Neural cell (in vitro differentiated cells): Measurements from ENCODE around the gene GABBR2. TPM values are rescaled to one million over a fixed set of nuclear protein-coding genes. Genes with fewer than 3 reads are reported as not detected.

Experiments used
- H2AFZ ChIP-seq: fragments of 200-600, 300-800 bp; sonication (generic), shearing (Covaris generic); 2 replicates; pipeline ENCODE4 v1.6.0; 2014; ENCODE audit warnings: low read depth, mild to moderate bottlenecking, antibody characterized with exemption, low read length, moderate library complexity
- H3F3A ChIP-seq: fragments of 200-600 bp; shearing (Covaris generic); 2 replicates; pipeline ENCODE4 v1.6.1; 2016; ENCODE audit warnings: mild to moderate bottlenecking, moderate library complexity, mixed read lengths, antibody characterized with exemption, low read length; ENCODE audit not compliant: insufficient read depth, poor library complexity, severe bottlenecking
- H3K27ac ChIP-seq: fragments of 200-600, 300-800 bp; sonication (generic), shearing (Covaris generic); 2 replicates; pipeline ENCODE4 v1.5.1; 2014; ENCODE audit warnings: mild to moderate bottlenecking, low read length, moderate library complexity
- H3K27me3 ChIP-seq: fragments of 300-800, 200-600 bp; sonication (generic), shearing (Covaris generic); 2 replicates; pipeline ENCODE4 v1.6.0; 2014; ENCODE audit warnings: mild to moderate bottlenecking, low read depth, low read length, moderate library complexity; ENCODE audit not compliant: insufficient read depth
- H3K36me3 ChIP-seq: fragments of 300-800, 200-600 bp; sonication (generic), shearing (Covaris generic); 2 replicates; pipeline ENCODE4 v1.5.1; 2014; ENCODE audit warnings: mild to moderate bottlenecking, antibody characterized with exemption, low read length, moderate library complexity; ENCODE audit not compliant: insufficient read depth
- H3K4me2 ChIP-seq: fragments of 300-800, 200-600 bp; sonication (generic), shearing (Covaris generic); 2 replicates; pipeline ENCODE4 v1.6.0; 2014; ENCODE audit warnings: mild to moderate bottlenecking, low read length
- H3K4me3 ChIP-seq: fragments of 300-800, 200-600 bp; sonication (generic), shearing (Covaris generic); 2 replicates; pipeline ENCODE4 v1.5.1; 2014; ENCODE audit warnings: mild to moderate bottlenecking, low read length, moderate library complexity
- H3K79me2 ChIP-seq: fragments of 200-600 bp; shearing (Covaris generic); replicated peaks from 2 replicates; pipeline ENCODE4 v1.6.0; 2014; ENCODE audit warnings: mild to moderate bottlenecking, low read length, moderate library complexity; ENCODE audit not compliant: insufficient read depth
- H3K9ac ChIP-seq: fragments of 300-800, 200-600 bp; sonication (generic), shearing (Covaris generic); 2 replicates; pipeline ENCODE4 v1.6.1; 2016; ENCODE audit warnings: mild to moderate bottlenecking, low read length, mixed read lengths
- H3K9me2 ChIP-seq: fragments of 200-600 bp; shearing (Covaris generic); 2 replicates; pipeline ENCODE4 v1.6.1; 2016; ENCODE audit warnings: mild to moderate bottlenecking, low read length, mixed read lengths; ENCODE audit not compliant: insufficient read depth
- H3K9me3 ChIP-seq: fragments of 200-600, 300-800 bp; sonication (generic), shearing (Covaris generic); 2 replicates; pipeline ENCODE4 v1.6.1; 2016; ENCODE audit warnings: mild to moderate bottlenecking, mixed run types, low read length, moderate library complexity, mixed read lengths
- H4K20me1 ChIP-seq: fragments of 200-600 bp; shearing (Covaris generic); 2 replicates; pipeline ENCODE4 v1.6.1; 2016; ENCODE audit warnings: mild to moderate bottlenecking, mixed run types; ENCODE audit not compliant: insufficient read depth
- EP300 ChIP-seq: fragments of 450-650 bp; conservative IDR thresholded peaks from 2 replicates; pipeline ENCODE4 v1.6.1; 2014; ENCODE audit warnings: antibody characterized with exemption, mild to moderate bottlenecking, moderate library complexity; ENCODE audit not compliant: poor library complexity, severe bottlenecking
- EZH2 ChIP-seq: fragments of 200-600, 300-800 bp; shearing (Covaris generic), sonication (generic); IDR thresholded peaks from 2 replicates; pipeline ENCODE4 v1.6.1; 2014; ENCODE audit warnings: antibody characterized with exemption, low read length, borderline replicate concordance, mild to moderate bottlenecking; ENCODE audit not compliant: insufficient read depth, poor library complexity, severe bottlenecking
- MXI1 ChIP-seq: fragments of 450-650 bp; conservative IDR thresholded peaks from 2 replicates; pipeline ENCODE4 v1.6.1; 2014; ENCODE audit warnings: antibody characterized with exemption, mild to moderate bottlenecking; ENCODE audit not compliant: poor library complexity, severe bottlenecking
- POLR2AphosphoS5 ChIP-seq: IDR thresholded peaks from 2 replicates; pipeline ENCODE4 v1.6.1; 2012
- RAD21 ChIP-seq: fragments of 450-650 bp; conservative IDR thresholded peaks from 2 replicates; pipeline ENCODE4 v1.6.1; 2014; ENCODE audit warnings: antibody characterized with exemption, mild to moderate bottlenecking, moderate library complexity
- SMC3 ChIP-seq: fragments of 450-650 bp; conservative IDR thresholded peaks from 2 replicates; pipeline ENCODE4 v1.6.1; 2014; ENCODE audit warnings: antibody characterized with exemption, mild to moderate bottlenecking, moderate library complexity; ENCODE audit not compliant: poor library complexity
- TAF1 ChIP-seq: IDR thresholded peaks from 2 replicates; pipeline ENCODE4 v1.6.1; 2012; ENCODE audit warnings: low read depth
- polyA plus RNA-seq: library from polyadenylated mRNA; depleted of rRNA; stranded (reverse); fragments of >200 nt; gene quantifications from 2 replicates; pipeline ENCODE4 v1.2.3, GENCODE V29; 2014
- TF ChIP-seq, protein P1 (sequence below): IDR thresholded peaks from 2 replicates; pipeline ENCODE4 v1.6.1; 2012; ENCODE audit warnings: borderline replicate concordance
- TF ChIP-seq, protein P2 (sequence below): fragments of 450-650 bp; IDR thresholded peaks from 2 replicates; pipeline ENCODE4 v1.5.1; 2014; ENCODE audit warnings: antibody characterized with exemption, mild to moderate bottlenecking, moderate library complexity; ENCODE audit not compliant: poor library complexity, severe bottlenecking

Gene GABBR2
- polyA plus RNA-seq, 1 donor from 2014 or later, result 7.1 TPM

DNA sequence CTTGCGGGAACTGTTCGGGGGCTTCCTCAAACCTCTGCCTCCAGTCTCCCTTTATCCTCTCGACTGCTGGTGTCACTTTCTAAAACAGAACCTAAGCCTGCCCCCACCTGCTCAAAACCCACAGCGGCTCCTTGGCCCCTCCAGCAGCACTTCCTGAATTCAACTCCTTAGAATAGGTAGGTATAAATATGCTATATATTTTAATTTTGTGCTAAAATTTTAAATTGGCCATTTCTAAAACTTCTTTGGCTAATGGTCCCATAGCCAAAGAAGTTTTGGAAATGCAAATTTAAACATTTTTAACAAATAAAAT lies 381.5 kb downstream of the GABBR2 start:
- TF ChIP-seq RAD21, result no peak
- TF ChIP-seq POLR2AphosphoS5, result no peak
- TF ChIP-seq MXI1, result no peak
- TF ChIP-seq EZH2, result no peak
- TF ChIP-seq TAF1, result no peak
- TF ChIP-seq, protein P1, sequence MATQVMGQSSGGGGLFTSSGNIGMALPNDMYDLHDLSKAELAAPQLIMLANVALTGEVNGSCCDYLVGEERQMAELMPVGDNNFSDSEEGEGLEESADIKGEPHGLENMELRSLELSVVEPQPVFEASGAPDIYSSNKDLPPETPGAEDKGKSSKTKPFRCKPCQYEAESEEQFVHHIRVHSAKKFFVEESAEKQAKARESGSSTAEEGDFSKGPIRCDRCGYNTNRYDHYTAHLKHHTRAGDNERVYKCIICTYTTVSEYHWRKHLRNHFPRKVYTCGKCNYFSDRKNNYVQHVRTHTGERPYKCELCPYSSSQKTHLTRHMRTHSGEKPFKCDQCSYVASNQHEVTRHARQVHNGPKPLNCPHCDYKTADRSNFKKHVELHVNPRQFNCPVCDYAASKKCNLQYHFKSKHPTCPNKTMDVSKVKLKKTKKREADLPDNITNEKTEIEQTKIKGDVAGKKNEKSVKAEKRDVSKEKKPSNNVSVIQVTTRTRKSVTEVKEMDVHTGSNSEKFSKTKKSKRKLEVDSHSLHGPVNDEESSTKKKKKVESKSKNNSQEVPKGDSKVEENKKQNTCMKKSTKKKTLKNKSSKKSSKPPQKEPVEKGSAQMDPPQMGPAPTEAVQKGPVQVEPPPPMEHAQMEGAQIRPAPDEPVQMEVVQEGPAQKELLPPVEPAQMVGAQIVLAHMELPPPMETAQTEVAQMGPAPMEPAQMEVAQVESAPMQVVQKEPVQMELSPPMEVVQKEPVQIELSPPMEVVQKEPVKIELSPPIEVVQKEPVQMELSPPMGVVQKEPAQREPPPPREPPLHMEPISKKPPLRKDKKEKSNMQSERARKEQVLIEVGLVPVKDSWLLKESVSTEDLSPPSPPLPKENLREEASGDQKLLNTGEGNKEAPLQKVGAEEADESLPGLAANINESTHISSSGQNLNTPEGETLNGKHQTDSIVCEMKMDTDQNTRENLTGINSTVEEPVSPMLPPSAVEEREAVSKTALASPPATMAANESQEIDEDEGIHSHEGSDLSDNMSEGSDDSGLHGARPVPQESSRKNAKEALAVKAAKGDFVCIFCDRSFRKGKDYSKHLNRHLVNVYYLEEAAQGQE, result no peak
- TF ChIP-seq, protein P2, sequence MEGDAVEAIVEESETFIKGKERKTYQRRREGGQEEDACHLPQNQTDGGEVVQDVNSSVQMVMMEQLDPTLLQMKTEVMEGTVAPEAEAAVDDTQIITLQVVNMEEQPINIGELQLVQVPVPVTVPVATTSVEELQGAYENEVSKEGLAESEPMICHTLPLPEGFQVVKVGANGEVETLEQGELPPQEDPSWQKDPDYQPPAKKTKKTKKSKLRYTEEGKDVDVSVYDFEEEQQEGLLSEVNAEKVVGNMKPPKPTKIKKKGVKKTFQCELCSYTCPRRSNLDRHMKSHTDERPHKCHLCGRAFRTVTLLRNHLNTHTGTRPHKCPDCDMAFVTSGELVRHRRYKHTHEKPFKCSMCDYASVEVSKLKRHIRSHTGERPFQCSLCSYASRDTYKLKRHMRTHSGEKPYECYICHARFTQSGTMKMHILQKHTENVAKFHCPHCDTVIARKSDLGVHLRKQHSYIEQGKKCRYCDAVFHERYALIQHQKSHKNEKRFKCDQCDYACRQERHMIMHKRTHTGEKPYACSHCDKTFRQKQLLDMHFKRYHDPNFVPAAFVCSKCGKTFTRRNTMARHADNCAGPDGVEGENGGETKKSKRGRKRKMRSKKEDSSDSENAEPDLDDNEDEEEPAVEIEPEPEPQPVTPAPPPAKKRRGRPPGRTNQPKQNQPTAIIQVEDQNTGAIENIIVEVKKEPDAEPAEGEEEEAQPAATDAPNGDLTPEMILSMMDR, result no peak
- TF ChIP-seq EP300, result no peak
- TF ChIP-seq SMC3, result no peak
- Histone ChIP-seq H3F3A (no peaks in the 10 kb centered on the region), H3K27me3 (no peaks in the 10 kb centered on the region), H3K9ac (no peak overlapping the region), H3K4me3 (no peak overlapping the region), H2AFZ (no peak overlapping the region), H3K79me2 (no peaks in the 10 kb centered on the region), H3K9me2 (no peaks in the 10 kb centered on the region), H3K9me3 (no peaks in the 10 kb centered on the region), H3K27ac (no peak overlapping the region), H4K20me1 (no peaks in the 10 kb centered on the region), H3K4me2 (no peak overlapping the region), H3K36me3 (no peaks in the 10 kb centered on the region)

DNA sequence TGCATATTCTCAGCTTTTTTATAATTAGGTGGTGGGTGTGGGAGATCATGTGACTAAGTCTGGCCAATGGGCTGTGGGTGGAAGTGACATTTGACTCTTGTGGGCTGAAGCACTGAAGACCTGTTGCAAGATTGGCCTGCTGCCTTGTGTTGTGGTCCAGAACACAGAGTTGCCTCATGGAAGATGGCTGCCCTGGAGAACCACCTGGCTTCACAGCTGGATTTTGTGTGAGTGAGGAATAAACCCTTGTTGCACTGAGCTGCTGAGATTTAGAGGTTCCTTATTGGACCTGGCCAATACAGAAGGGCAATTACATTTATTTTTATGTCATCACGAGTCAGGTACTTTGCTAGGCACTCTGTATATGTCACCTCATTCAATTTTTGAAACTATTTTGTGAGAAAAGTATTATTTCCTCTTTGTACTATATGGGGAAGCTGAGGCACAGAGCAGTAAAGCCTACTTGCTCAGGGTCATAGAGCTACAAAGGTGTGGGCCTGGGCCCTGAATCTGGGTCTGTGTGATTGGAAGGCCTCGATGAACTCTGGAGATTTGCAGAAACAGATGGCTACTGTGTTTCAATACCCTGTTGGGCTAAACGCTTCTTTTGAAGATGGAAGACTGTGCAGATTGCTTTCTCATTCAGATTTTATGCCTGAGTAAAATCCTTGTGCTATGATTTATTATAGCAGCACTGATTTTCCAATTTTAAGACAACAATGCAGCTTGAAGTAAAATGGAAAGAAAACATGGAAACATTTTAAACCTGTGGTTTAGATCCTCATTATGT lies 382.1 kb downstream of the GABBR2 start:
- no peak overlapping the region for H3K4me3 ChIP-seq
- H3K9me3 ChIP-seq, result no peaks in the 10 kb centered on the region
- TF ChIP-seq MXI1 (no peak), POLR2AphosphoS5 (no peak), RAD21 (no peak), EP300 (no peak), TAF1 (no peak), SMC3 (no peak), EZH2 (no peak)
- TF ChIP-seq, protein P2, result no peak
- TF ChIP-seq, protein P1, result no peak
- H3K27me3 ChIP-seq, result no peaks in the 10 kb centered on the region
- no peaks in the 10 kb centered on the region for H3F3A ChIP-seq
- no peaks in the 10 kb centered on the region for H4K20me1 ChIP-seq
- H3K27ac ChIP-seq, result no peak overlapping the region
- H3K4me2 ChIP-seq, result no peak overlapping the region
- no peaks in the 10 kb centered on the region for H3K79me2 ChIP-seq
- H3K36me3 ChIP-seq, result no peaks in the 10 kb centered on the region
- no peak overlapping the region for H3K9ac ChIP-seq
- H3K9me2 ChIP-seq, result no peaks in the 10 kb centered on the region
- no peak overlapping the region for H2AFZ ChIP-seq
